Measurements from ENCODE around the gene RAD51D. TPM values are rescaled to one million over a fixed set of nuclear protein-coding genes. Genes with fewer than 3 reads are reported as not detected.

The RAD51D gene
- total and polyA plus RNA-seq, 8 donors: 4.3 to 9.4 (median 5.3) TPM

GRCh38 chr17:35164716-35165115, 45.1 kb upstream of the RAD51D start:
- intact Hi-C loops (cut with DNase I): loop anchor here in 1 of 3 donors (10.0 kb wide), 1 partner anchor 370 kb away; the partner anchor contains the start of gene SLFN12L
- no peaks in the 10 kb centered on the region for H3K9me3 ChIP-seq
- FAIRE-seq (no peak), ATAC-seq (no peak), DNase-seq (no peak)
- no peaks in the 10 kb centered on the region for H3K4me1 ChIP-seq
- TF ChIP-seq, protein P1, sequence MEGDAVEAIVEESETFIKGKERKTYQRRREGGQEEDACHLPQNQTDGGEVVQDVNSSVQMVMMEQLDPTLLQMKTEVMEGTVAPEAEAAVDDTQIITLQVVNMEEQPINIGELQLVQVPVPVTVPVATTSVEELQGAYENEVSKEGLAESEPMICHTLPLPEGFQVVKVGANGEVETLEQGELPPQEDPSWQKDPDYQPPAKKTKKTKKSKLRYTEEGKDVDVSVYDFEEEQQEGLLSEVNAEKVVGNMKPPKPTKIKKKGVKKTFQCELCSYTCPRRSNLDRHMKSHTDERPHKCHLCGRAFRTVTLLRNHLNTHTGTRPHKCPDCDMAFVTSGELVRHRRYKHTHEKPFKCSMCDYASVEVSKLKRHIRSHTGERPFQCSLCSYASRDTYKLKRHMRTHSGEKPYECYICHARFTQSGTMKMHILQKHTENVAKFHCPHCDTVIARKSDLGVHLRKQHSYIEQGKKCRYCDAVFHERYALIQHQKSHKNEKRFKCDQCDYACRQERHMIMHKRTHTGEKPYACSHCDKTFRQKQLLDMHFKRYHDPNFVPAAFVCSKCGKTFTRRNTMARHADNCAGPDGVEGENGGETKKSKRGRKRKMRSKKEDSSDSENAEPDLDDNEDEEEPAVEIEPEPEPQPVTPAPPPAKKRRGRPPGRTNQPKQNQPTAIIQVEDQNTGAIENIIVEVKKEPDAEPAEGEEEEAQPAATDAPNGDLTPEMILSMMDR (IDR thresholded peaks at IDR 0.05): no peak
- WGBS, 2 donors: 51 to 64% methylated on average over 5 of the region's 5 CpGs
- no peak overlapping the region for H3K4me3 ChIP-seq
- H3K36me3 ChIP-seq: no peaks in the 10 kb centered on the region
- no peaks in the 10 kb centered on the region for H3K27me3 ChIP-seq
- H3K27ac ChIP-seq: no peak overlapping the region

DNA sequence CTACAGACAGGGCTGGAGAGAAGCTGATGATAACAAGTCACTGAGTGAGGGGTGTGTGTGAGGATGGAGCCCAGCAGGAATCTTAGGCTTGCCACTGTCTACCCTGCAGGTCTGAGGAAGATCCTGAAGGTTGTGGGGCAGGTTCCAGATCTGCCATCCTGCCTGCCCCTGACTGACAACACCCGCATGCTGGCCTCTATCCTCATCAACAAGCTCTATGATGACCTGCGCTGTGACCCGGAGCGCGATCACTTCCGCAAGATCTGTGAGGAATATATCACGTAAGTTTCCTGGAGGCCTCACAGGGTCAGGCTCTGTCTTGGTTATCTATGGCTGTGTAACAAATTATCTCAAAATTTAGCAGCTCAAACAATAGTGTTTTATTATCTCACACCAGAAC, 44.2 kb upstream of the RAD51D start:
- Histone ChIP-seq H3K4me3 (no peak overlapping the region), H3K36me3 (no peaks in the 10 kb centered on the region), H3K4me1 (no peaks in the 10 kb centered on the region), H3K9me3 (no peaks in the 10 kb centered on the region), H3K27me3 (no peaks in the 10 kb centered on the region), H3K27ac (no peak overlapping the region)
- ATAC-seq (no peak), DNase-seq (no peak), FAIRE-seq (no peak)
- WGBS, 2 donors: 91% methylated on average over 7 of the region's 7 CpGs
- intact Hi-C loops (cut with DNase I): loop anchor here in 1 of 3 donors (10.0 kb wide), 1 partner anchor 371 kb away; the partner anchor contains the start of gene SLFN12L
- TF ChIP-seq, protein P1 (IDR thresholded peaks at IDR 0.05): no peak

- FAIRE-seq (no peak), ATAC-seq (no peak), DNase-seq (no peak)
- TF ChIP-seq, protein P1 (IDR thresholded peaks at IDR 0.05): no peak
- no peaks in the 10 kb centered on the region for H3K9me3 ChIP-seq
- H3K4me3 ChIP-seq: no peak overlapping the region
- no peaks in the 10 kb centered on the region for H3K4me1 ChIP-seq
- no peak overlapping the region for H3K27ac ChIP-seq
- H3K27me3 ChIP-seq: no peaks in the 10 kb centered on the region
- H3K36me3 ChIP-seq: no peaks in the 10 kb centered on the region
- intact Hi-C loops (cut with DNase I): loop anchor here in 1 of 3 donors (10.0 kb wide), 1 partner anchor 372 kb away; the partner anchor contains the start of gene SLFN12L
- 59 to 63% methylated on average over 4 of the region's 4 CpGs for WGBS, 2 donors
Measured at GRCh38 chr17:35162755-35163154, 43.1 kb upstream of the RAD51D start.

GRCh38 chr17:35161281-35161761, 41.7 kb upstream of the RAD51D start:
- H3K36me3 ChIP-seq: no peaks in the 10 kb centered on the region
- TF ChIP-seq, protein P1 (IDR thresholded peaks at IDR 0.05): no peak
- 51 to 53% methylated on average over 3 of the region's 3 CpGs for WGBS, 2 donors
- ATAC-seq (no peak), DNase-seq (no peak), FAIRE-seq (no peak)
- H3K27ac ChIP-seq: no peak overlapping the region
- H3K4me1 ChIP-seq: no peaks in the 10 kb centered on the region
- H3K9me3 ChIP-seq: no peaks in the 10 kb centered on the region
- no peak overlapping the region for H3K4me3 ChIP-seq
- intact Hi-C loops (cut with DNase I): loop anchor here in 1 of 3 donors (10.0 kb wide), 1 partner anchor 373 kb away; the partner anchor contains the start of gene SLFN12L
- no peaks in the 10 kb centered on the region for H3K27me3 ChIP-seq

Data from pancreas (tissue), 10 donors.